OCI-LY1 (cell line): ENCODE data around the gene HIF1AN.

ENCODE experiments used
- H2AFZ ChIP-seq: fragments of 200-600 bp; sonication (generic), shearing (Covaris generic); 2 replicates; pipeline ENCODE4 v1.6.0; 2014; ENCODE audit warnings: antibody characterized with exemption, mild to moderate bottlenecking, low read length
- H3F3A ChIP-seq: fragments of 200-600 bp; sonication (generic), shearing (Covaris generic); 2 replicates; pipeline ENCODE4 v1.6.0; 2014; ENCODE audit warnings: mild to moderate bottlenecking, antibody characterized with exemption, low read length, moderate library complexity; ENCODE audit not compliant: insufficient read depth
- H3K27ac ChIP-seq: fragments of 200-600 bp; sonication (generic); 2 replicates; pipeline ENCODE4 v1.5.1; 2014; ENCODE audit warnings: low read length, mixed run types, mild to moderate bottlenecking, low read depth; ENCODE audit not compliant: poor library complexity, severe bottlenecking
- H3K27me3 ChIP-seq: fragments of 200-600 bp; sonication (generic); 2 replicates; pipeline ENCODE4 v1.6.0; 2014; ENCODE audit warnings: antibody characterized with exemption, mild to moderate bottlenecking, low read length, moderate library complexity; ENCODE audit not compliant: insufficient read depth
- H3K36me3 ChIP-seq: fragments of 200-600 bp; sonication (generic); 2 replicates; pipeline ENCODE4 v1.6.1; 2014; ENCODE audit warnings: mild to moderate bottlenecking, antibody characterized with exemption, low read length, moderate library complexity, mixed read lengths; ENCODE audit not compliant: insufficient read depth
- H3K4me1 ChIP-seq: fragments of 200-600 bp; sonication (generic); 2 replicates; pipeline ENCODE4 v1.5.1; 2014; ENCODE audit warnings: mild to moderate bottlenecking, low read length, moderate library complexity; ENCODE audit not compliant: insufficient read depth, severe bottlenecking
- H3K4me2 ChIP-seq: fragments of 200-600 bp; sonication (generic), shearing (Covaris generic); 2 replicates; pipeline ENCODE4 v1.6.1; 2014; ENCODE audit warnings: low read length
- H3K4me3 ChIP-seq: fragments of 200-600 bp; sonication (generic); 2 replicates; pipeline ENCODE4 v1.5.1; 2014; ENCODE audit warnings: low read length, low read depth, mild to moderate bottlenecking, mixed read lengths; ENCODE audit not compliant: poor library complexity, severe bottlenecking
- H3K79me2 ChIP-seq: fragments of 200-600 bp; shearing (Covaris generic); 2 replicates; pipeline ENCODE4 v1.6.1; 2016; ENCODE audit warnings: mixed run types, low read length, mixed read lengths; ENCODE audit not compliant: insufficient read depth
- H3K9ac ChIP-seq: fragments of 200-600 bp; sonication (generic), shearing (Covaris generic); 2 replicates; pipeline ENCODE4 v1.6.1; 2014; ENCODE audit warnings: mild to moderate bottlenecking, low read length, mixed read lengths
- H3K9me2 ChIP-seq: fragments of 200-600 bp; sonication (generic), shearing (Covaris generic); 2 replicates; pipeline ENCODE4 v1.6.1; 2014; ENCODE audit warnings: low read depth, mild to moderate bottlenecking, low read length, mixed read lengths
- H3K9me3 ChIP-seq: fragments of 200-600 bp; shearing (Covaris generic); 2 replicates; pipeline ENCODE4 v1.6.1; 2014; ENCODE audit warnings: low read length, mixed read lengths
- H4K20me1 ChIP-seq: fragments of 200-600 bp; sonication (generic), shearing (Covaris generic); 2 replicates; pipeline ENCODE4 v1.6.0; 2016; ENCODE audit warnings: mild to moderate bottlenecking, low read length; ENCODE audit not compliant: insufficient read depth
- CTCF ChIP-seq: fragments of 200-600 bp; sonication (generic), shearing (Covaris generic); IDR thresholded peaks from 2 replicates; pipeline ENCODE4 v1.5.1; 2017; ENCODE audit warnings: mild to moderate bottlenecking, antibody characterized with exemption, low read length, moderate library complexity, mixed read lengths
- EZH2 ChIP-seq: fragments of 200-600 bp; sonication (generic), shearing (Covaris generic); IDR thresholded peaks from 2 replicates; pipeline ENCODE4 v1.8.0; 2017; ENCODE audit warnings: borderline replicate concordance, mixed run types, mild to moderate bottlenecking, antibody characterized with exemption, low read length, moderate library complexity, mixed read lengths

The HIF1AN gene

GRCh38 chr10:100508266-100508665, 27.5 kb upstream of the HIF1AN start:
- Histone ChIP-seq H3K4me1 (peaks cover 13% of the 10 kb centered on the region), H3K36me3 (no peaks in the 10 kb centered on the region), H3K27ac (no peak overlapping the region), H3K4me3 (no peak overlapping the region), H3K9me2 (no peaks in the 10 kb centered on the region), H3K27me3 (no peaks in the 10 kb centered on the region), H4K20me1 (no peaks in the 10 kb centered on the region), H3K79me2 (no peaks in the 10 kb centered on the region), H3K9me3 (no peaks in the 10 kb centered on the region), H2AFZ (no peak overlapping the region), H3K4me2 (no peak overlapping the region), H3K9ac (no peak overlapping the region), H3F3A (no peaks in the 10 kb centered on the region)
- TF ChIP-seq EZH2 (no peak), CTCF (no peak)

- H3K4me2 ChIP-seq, result no peak overlapping the region
- no peaks in the 10 kb centered on the region for H3K79me2 ChIP-seq
- H3K4me1 ChIP-seq, result peaks cover 13% of the 10 kb centered on the region
- TF ChIP-seq CTCF (peak; percentile 48; the same call in 1 of the 2 replicates), EZH2 (no peak)
- no peaks in the 10 kb centered on the region for H3K9me2 ChIP-seq
- H3K27me3 ChIP-seq, result no peaks in the 10 kb centered on the region
- no peak overlapping the region for H3K4me3 ChIP-seq
- no peak overlapping the region for H3K9ac ChIP-seq
- no peaks in the 10 kb centered on the region for H4K20me1 ChIP-seq
- no peaks in the 10 kb centered on the region for H3K36me3 ChIP-seq
- no peak overlapping the region for H3K27ac ChIP-seq
- H3F3A ChIP-seq, result no peaks in the 10 kb centered on the region
- no peak overlapping the region for H2AFZ ChIP-seq
- H3K9me3 ChIP-seq, result no peaks in the 10 kb centered on the region
These were observed 27.0 kb upstream of the HIF1AN start for GRCh38 chr10:100508691-100509150.

GRCh38 chr10:100509241-100509840, 26.4 kb upstream of the HIF1AN start:
- Histone ChIP-seq H3K79me2 (no peaks in the 10 kb centered on the region), H3K9me3 (no peaks in the 10 kb centered on the region), H3K4me2 (no peak overlapping the region), H3K9me2 (no peaks in the 10 kb centered on the region), H3F3A (no peaks in the 10 kb centered on the region), H3K27me3 (no peaks in the 10 kb centered on the region), H3K27ac (no peak overlapping the region), H3K4me1 (peaks cover 13% of the 10 kb centered on the region), H3K9ac (no peak overlapping the region), H3K4me3 (no peak overlapping the region), H4K20me1 (no peaks in the 10 kb centered on the region), H2AFZ (no peak overlapping the region), H3K36me3 (no peaks in the 10 kb centered on the region)
- TF ChIP-seq CTCF (no peak), EZH2 (no peak)
